ENCODE results near the gene RANGRF.

The RANGRF gene

DNA sequence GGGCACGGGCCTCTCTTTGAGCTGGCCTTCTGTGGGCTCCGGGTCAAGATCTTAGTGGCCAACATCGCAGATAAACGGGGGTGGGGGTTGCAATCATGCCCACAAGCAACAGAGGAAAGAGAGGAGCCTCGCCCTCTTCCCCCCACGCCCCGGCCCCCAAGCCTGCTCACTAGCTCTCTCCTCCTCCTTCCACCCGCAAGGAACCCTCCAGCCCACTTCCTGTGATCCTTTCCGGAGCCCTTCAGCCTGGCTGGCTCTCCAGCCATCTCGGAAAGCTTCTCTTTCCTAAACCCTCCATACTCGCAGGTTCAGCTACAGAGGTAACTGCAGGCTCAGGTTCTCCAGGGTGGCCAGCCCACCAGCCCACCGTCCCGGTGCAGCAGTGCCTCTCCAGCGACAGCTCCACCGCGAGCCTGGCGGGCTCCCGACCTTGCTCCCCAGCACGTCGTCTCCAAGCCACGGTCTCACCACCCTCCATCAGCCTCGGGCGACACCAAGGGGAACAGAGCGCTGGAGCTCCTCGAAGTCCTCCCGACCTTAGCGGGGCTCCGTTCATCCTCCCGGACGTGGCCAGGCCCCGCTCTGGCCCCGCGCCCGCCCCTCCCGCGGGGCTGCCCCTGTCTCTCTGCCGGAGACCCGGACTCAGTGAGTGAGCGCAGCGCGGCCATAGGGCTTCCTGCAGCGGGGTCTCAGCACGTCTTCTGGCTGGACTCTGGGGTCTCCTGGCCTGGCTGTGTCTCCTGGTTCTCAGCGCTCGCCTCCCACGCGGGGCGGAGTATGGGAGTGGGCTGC, 38.2 kb downstream of the RANGRF start:
- FAIRE-seq (no peak), DNase-seq (ENCODE audit: insufficient read length, low spot score) (no peak)
- TF ChIP-seq, protein P1, sequence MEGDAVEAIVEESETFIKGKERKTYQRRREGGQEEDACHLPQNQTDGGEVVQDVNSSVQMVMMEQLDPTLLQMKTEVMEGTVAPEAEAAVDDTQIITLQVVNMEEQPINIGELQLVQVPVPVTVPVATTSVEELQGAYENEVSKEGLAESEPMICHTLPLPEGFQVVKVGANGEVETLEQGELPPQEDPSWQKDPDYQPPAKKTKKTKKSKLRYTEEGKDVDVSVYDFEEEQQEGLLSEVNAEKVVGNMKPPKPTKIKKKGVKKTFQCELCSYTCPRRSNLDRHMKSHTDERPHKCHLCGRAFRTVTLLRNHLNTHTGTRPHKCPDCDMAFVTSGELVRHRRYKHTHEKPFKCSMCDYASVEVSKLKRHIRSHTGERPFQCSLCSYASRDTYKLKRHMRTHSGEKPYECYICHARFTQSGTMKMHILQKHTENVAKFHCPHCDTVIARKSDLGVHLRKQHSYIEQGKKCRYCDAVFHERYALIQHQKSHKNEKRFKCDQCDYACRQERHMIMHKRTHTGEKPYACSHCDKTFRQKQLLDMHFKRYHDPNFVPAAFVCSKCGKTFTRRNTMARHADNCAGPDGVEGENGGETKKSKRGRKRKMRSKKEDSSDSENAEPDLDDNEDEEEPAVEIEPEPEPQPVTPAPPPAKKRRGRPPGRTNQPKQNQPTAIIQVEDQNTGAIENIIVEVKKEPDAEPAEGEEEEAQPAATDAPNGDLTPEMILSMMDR (IDR thresholded peaks at IDR 0.05; ENCODE audit: insufficient read depth, missing control alignments) = no peak

DNA sequence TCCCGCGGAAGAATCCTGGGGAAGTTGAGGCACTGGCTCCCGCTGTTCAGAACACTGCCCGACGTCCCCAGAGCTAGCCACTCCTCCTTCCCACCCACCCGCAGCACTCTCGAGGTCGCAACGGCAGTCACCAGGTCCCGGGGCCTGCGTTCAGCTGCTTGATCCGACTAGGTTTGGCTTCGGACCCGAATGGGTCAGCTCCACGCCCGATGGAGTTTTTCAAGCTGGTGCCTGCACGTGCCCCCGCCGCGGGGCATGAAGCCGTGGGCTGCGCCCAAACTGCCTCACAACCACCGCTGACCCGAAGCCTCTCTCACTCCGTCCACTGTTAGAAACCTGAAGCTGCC, 38.8 kb downstream of the RANGRF start:
- TF ChIP-seq, protein P1 (IDR thresholded peaks at IDR 0.05; ENCODE audit: insufficient read depth, missing control alignments) = no peak
- FAIRE-seq = no peak
- DNase-seq (ENCODE audit: insufficient read length, low spot score) = no peak

DNA sequence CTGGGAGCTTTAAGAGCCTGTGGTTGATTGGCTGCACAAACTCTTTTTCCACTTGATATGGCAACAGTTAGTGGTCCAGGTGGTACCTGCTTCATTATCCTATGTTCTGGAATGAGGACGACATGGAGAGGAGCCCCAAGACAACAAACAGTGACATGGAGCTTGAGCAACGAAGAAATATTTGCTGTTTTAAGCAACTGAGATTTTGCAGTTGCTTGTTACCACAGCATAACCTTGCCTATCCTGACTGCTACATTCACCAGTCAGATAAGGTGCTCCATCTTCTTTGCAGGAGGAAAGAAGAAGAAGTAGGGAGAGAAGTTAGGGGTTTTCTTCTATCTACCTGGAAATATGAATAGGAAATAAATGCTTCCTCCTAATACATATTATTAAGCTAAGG, 43.7 kb downstream of the RANGRF start:
- DNase-seq (ENCODE audit: insufficient read length, low spot score) (no peak), FAIRE-seq (no peak)
- TF ChIP-seq, protein P1 (IDR thresholded peaks at IDR 0.05; ENCODE audit: insufficient read depth, missing control alignments) = no peak

DNA sequence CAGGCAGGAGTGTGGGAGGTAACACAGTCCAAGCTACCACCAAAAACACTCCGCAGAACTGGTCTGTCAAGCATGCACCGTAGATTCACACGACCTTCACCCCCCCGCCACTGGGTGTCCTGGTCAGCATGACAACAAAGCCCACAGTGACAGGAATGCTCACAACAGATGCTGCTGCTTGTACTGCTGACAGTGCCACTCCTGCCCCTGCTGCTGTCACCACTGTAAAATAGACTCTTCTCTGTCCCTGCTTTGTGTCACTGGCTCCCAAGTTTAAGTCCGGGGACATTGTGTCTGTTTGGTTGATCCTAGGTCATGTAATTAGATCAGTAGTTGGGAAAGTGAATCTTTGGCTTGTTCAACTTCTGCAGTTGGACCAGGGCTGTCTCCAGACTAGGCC, 44.2 kb downstream of the RANGRF start:
- DNase-seq (ENCODE audit: insufficient read length, low spot score) = no peak
- FAIRE-seq = no peak
- TF ChIP-seq, protein P1 (IDR thresholded peaks at IDR 0.05; ENCODE audit: insufficient read depth, missing control alignments) = no peak

DNA sequence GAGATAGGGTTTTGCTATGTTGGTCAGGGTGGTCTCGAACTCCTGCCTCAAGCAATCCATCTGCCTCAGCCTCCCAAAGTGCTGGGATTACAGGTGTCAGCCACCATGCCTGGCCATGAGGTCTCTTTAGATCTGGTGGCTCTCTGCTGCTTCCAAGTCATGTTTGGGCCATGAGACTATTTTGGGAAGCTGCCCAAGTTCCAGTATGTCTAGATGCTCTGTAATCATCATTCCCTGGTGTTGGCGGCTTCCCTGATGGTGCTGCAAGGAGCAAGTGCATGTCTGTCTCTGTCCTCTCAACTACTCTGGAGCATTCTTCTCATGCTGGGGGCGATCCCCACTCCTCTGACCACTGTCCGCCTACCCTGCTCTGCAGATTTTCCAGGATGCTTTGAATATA, 44.8 kb downstream of the RANGRF start:
- TF ChIP-seq, protein P1 (IDR thresholded peaks at IDR 0.05; ENCODE audit: insufficient read depth, missing control alignments) = no peak
- FAIRE-seq (no peak), DNase-seq (ENCODE audit: insufficient read length, low spot score) (no peak)

DNA sequence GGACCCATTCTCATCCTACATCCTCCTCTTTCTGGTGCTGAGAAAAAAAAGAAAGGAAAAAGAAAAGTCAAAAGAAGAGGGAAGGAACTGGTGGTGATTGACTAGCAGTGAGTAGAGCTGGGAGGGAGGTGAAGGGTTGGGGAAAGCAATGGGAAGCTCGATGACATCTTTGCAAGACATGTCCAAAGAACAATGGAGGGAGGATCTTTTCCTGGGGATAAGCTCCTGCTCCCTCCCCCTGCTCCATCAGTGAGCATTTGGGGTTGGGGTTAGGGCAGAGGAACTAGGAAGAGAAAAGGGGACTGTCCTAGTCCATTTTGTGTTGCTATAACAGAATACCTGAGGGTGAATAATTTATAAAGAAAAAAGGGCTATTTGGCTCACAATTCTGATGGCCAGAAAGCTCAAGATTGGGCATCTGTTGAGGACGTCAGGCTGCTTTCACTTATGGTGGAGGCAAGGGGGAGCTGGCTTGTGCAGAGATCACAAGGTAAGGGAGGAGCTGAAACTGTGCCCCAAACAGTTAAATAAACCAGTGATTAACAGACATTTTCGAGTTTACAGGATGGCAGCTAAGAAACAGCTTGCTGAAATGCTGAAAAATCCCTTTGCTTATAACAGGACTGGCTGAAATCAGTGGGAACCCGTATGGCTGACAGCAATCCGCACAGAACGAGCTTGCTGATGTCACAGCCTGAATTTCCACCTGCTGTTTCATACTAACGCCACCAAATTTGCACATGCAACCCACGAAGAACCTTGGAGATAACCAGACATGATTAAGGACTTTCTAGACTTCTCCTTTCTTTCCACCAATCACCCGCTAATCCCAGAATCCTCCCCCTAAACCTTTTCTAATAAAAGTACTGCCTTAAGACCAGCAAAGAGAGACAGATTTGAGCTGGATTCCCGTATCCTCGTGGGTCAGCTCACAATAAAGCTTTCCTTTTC, 49.6 kb downstream of the RANGRF start:
- FAIRE-seq (no peak), DNase-seq (ENCODE audit: insufficient read length, low spot score) (no peak)
- TF ChIP-seq, protein P1 (IDR thresholded peaks at IDR 0.05; ENCODE audit: insufficient read depth, missing control alignments) = no peak

Measured in D721Med (cell line).